Endothelial cell of umbilical vein (primary cell): ENCODE results near the gene AADACL2. TPM values are rescaled to one million over a fixed set of nuclear protein-coding genes. Genes with fewer than 3 reads are reported as not detected.

Experiments used
- BruUV-seq: library from RNA; stranded (reverse); fragments of 400-500 nt; replicated peaks from 2 replicates; lab custom pipeline; 2021; lab: Mats Ljungman, UMichigan
- CTCF ChIA-PET: fragments of 300-600, 350-600 bp; sonication (Branson Sonifier 250); formaldehyde crosslinking; loops from one replicate; lab custom pipeline; 2021; ENCODE audit warnings: antibody characterized with exemption, inconsistent platforms; lab: Charles Lee
- POLR2A ChIA-PET: fragments of 300-600, 350-600 bp; sonication (Branson Sonifier 250); formaldehyde crosslinking; loops from one replicate; lab custom pipeline; 2021; ENCODE audit warnings: antibody characterized with exemption, inconsistent platforms; lab: Charles Lee
- DNase-seq: peaks from one replicate; pipeline ENCODE4 v3.0.0-alpha.2; 2011; ENCODE audit warnings: low read depth, low spot score
- FAIRE-seq: peaks from 2 replicates; lab custom pipeline; 2011; peaks lifted over from hg19 to GRCh38; lab: Jason Lieb, UNC
- H2AFZ ChIP-seq: 2 replicates; pipeline ENCODE4 v1.6.0; 2012; ENCODE audit warnings: low read depth, low read length, control low read depth, inconsistent platforms
- H3K27ac ChIP-seq: 2 replicates; pipeline ENCODE4 v1.5.1; 2011; ENCODE audit warnings: low read depth, mild to moderate bottlenecking, control low read depth, low read length, moderate library complexity; ENCODE audit not compliant: insufficient read depth
- H3K27me3 ChIP-seq, 2 experiments: 2 replicates each; pipeline versions ENCODE4 v1.6.0 to v1.6.1; 2011; ENCODE audit warnings: low read length in 2 of 2, mixed read lengths in 1 of 2; ENCODE audit not compliant: control insufficient read depth in 2 of 2, insufficient read depth in 2 of 2
- H3K36me3 ChIP-seq, 2 experiments: 2 replicates in 1 of 2; 3 replicates in 1 of 2; pipeline ENCODE4 v1.5.1; 2011; ENCODE audit warnings: low read length in 2 of 2, mild to moderate bottlenecking in 1 of 2, moderate library complexity in 1 of 2; ENCODE audit not compliant: control insufficient read depth in 2 of 2, insufficient read depth in 2 of 2; ENCODE audit errors: extremely low read depth in 1 of 2
- H3K4me1 ChIP-seq: 3 replicates; pipeline ENCODE4 v1.5.1; 2011; ENCODE audit warnings: mild to moderate bottlenecking, low read length; ENCODE audit not compliant: control insufficient read depth, insufficient read depth; ENCODE audit errors: extremely low read depth
- H3K4me2 ChIP-seq: 2 replicates; pipeline ENCODE4 v1.6.1; 2011; ENCODE audit warnings: low read length, control low read depth, mixed read lengths; ENCODE audit not compliant: insufficient read depth
- H3K4me3 ChIP-seq, 3 experiments: fragments of 200-600 bp in 1 of 3; sonication (generic), shearing (Covaris generic) in 1 of 3; replicated peaks in 1 of 3; 2 replicates each; pipeline ENCODE4 v1.5.1; 2011 to 2016; ENCODE audit warnings: control low read depth in 3 of 3, low read length in 3 of 3, mild to moderate bottlenecking in 2 of 3, inconsistent platforms in 1 of 3, low read depth in 1 of 3, moderate library complexity in 1 of 3; ENCODE audit not compliant: insufficient read depth in 1 of 3
- H3K79me2 ChIP-seq: 2 replicates; pipeline ENCODE4 v1.6.0; 2012; ENCODE audit warnings: low read length, inconsistent platforms; ENCODE audit not compliant: control insufficient read depth, insufficient read depth
- H3K9ac ChIP-seq: replicated peaks from 2 replicates; pipeline ENCODE3; 2011; ENCODE audit warnings: low read length, control low read depth; ENCODE audit not compliant: insufficient read depth; ENCODE audit errors: extremely low read depth
- H3K9me1 ChIP-seq: replicated peaks from 3 replicates; pipeline ENCODE4 v1.6.0; 2011; ENCODE audit warnings: mild to moderate bottlenecking, low read length; ENCODE audit not compliant: control insufficient read depth, insufficient read depth; ENCODE audit errors: extremely low read depth
- H3K9me3 ChIP-seq: replicated peaks from 2 replicates; pipeline ENCODE4 v1.5.1; 2012; ENCODE audit warnings: low read length, inconsistent platforms; ENCODE audit not compliant: control insufficient read depth, insufficient read depth
- H4K20me1 ChIP-seq: replicated peaks from 2 replicates; pipeline ENCODE3; 2011; ENCODE audit warnings: mild to moderate bottlenecking, low read length; ENCODE audit not compliant: control insufficient read depth, insufficient read depth; ENCODE audit errors: extremely low read depth
- EZH2 ChIP-seq: IDR thresholded peaks from 2 replicates; pipeline ENCODE4 v1.6.1; 2012; ENCODE audit warnings: borderline replicate concordance, low read depth, mild to moderate bottlenecking, moderate library complexity, low read length, inconsistent platforms; ENCODE audit not compliant: severe bottlenecking
- FOS ChIP-seq: IDR thresholded peaks from 2 replicates; pipeline ENCODE4 v1.6.1; 2011; ENCODE audit warnings: mild to moderate bottlenecking, low read length, moderate library complexity, borderline replicate concordance; ENCODE audit not compliant: insufficient read depth
- GATA2 ChIP-seq: IDR thresholded peaks from 2 replicates; pipeline ENCODE4 v1.7.0; 2011; ENCODE audit warnings: low read depth, mild to moderate bottlenecking, moderate library complexity, mixed read lengths, low read length; ENCODE audit not compliant: insufficient read length, insufficient read depth
- JUN ChIP-seq: IDR thresholded peaks from 2 replicates; pipeline ENCODE4 v1.6.1; 2011; ENCODE audit warnings: borderline replicate concordance, low read depth; ENCODE audit not compliant: insufficient read length, insufficient read depth
- MYC ChIP-seq: IDR thresholded peaks from one replicate; pipeline ENCODE4 v1.6.1; 2011; ENCODE audit warnings: mild to moderate bottlenecking, low read depth, low read length
- POLR2A ChIP-seq: IDR thresholded peaks from 2 replicates; pipeline ENCODE4 v1.6.1; 2012; ENCODE audit warnings: low read depth, mild to moderate bottlenecking, control low read depth, low read length
- POLR2AphosphoS5 ChIP-seq: IDR thresholded peaks from 2 replicates; pipeline ENCODE4 v1.6.1; 2012; ENCODE audit warnings: low read depth, mild to moderate bottlenecking, control low read depth, low read length, moderate library complexity; ENCODE audit not compliant: insufficient read depth
- dilution Hi-C: fragments of 300-500 bp; cut with MboI; formaldehyde crosslinking; loops from one replicate; pipeline ENCODE4 v1.15.0; 2019; ENCODE audit warnings: low sequenced_read_pairs; ENCODE audit not compliant: extremely low pct_ligation_motif_present
- intact Hi-C: fragments of 100-400 bp; cut with micrococcal nuclease; formaldehyde crosslinking; loops from one replicate; pipeline ENCODE4 v1.10.0; 2022
- polyA plus RNA-seq, 4 experiments: library from polyadenylated mRNA; depleted of rRNA in 3 of 4; stranded (reverse) in 3 of 4; unstranded in 1 of 4; fragments of >200 nt; gene quantifications; 2 replicates each; pipeline versions ENCODE4 v1.2.1 to v1.2.3, GENCODE V29; 2011 to 2012; ENCODE audit warnings: missing spikeins in 1 of 4
- total RNA-seq: library from RNA; stranded (reverse); gene quantifications from 2 replicates; pipeline ENCODE4 v1.2.3, GENCODE V29; 2021
- TF ChIP-seq, protein P1 (sequence below): IDR thresholded peaks from 2 replicates; pipeline ENCODE4 v1.6.1; 2011; ENCODE audit not compliant: insufficient read depth, insufficient read length
- TF ChIP-seq, protein P2 (sequence below), 2 donors: IDR thresholded peaks; 1 replicate in 1 of 2; 2 replicates in 1 of 2; pipeline ENCODE4 v1.5.1; 2011; ENCODE audit warnings: low read length in 2 of 2, mild to moderate bottlenecking in 2 of 2, moderate library complexity in 2 of 2, control low read depth in 1 of 2, inconsistent platforms in 1 of 2, low read depth in 1 of 2; ENCODE audit not compliant: insufficient read depth in 1 of 2; ENCODE audit errors: extremely low read depth in 1 of 2

AADACL2 gene
- total and polyA plus RNA-seq, 2 donors (not counting 3 experiments of a cell fraction or from before 2014, with no cell fraction given): not detected

DNA sequence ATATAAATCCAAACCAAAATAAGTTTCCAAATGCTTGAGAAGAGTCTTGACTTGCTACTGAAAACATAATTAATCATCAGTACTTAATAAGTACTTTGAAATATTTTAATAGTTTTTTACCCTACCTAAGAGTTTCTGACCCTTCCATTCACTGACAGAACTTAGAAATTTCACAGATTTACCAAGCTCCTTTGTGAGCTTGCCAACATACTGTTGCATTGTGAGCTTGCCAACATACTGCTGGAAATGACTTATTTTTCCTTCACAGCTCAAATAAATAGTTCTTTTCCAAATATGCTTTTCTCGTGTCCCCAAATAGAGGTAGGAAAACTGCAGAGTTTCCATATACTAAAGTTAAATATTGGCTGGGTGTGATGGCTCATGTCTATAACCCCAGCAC is 70.5 kb downstream of the AADACL2 start:
- Histone ChIP-seq H3K4me3 (no peak overlapping the region), H3K27ac (no peak overlapping the region), H3K9me3 (no peaks in the 10 kb centered on the region), H3K9me1 (no peaks in the 10 kb centered on the region), H2AFZ (no peak overlapping the region), H3K36me3 (no peaks in the 10 kb centered on the region), H3K4me1 (no peaks in the 10 kb centered on the region), H3K27me3 (no peaks in the 10 kb centered on the region), H3K4me2 (no peak overlapping the region), H3K9ac (no peak overlapping the region), H4K20me1 (no peaks in the 10 kb centered on the region), H3K79me2 (no peaks in the 10 kb centered on the region)
- FAIRE-seq (no peak), DNase-seq (no peak)
- no peak for TF ChIP-seq JUN
- no peak for TF ChIP-seq FOS
- TF ChIP-seq, protein P1, sequence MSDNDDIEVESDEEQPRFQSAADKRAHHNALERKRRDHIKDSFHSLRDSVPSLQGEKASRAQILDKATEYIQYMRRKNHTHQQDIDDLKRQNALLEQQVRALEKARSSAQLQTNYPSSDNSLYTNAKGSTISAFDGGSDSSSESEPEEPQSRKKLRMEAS: no peak
- TF ChIP-seq POLR2A: no peak
- no peak for TF ChIP-seq POLR2AphosphoS5
- TF ChIP-seq, protein P2, sequence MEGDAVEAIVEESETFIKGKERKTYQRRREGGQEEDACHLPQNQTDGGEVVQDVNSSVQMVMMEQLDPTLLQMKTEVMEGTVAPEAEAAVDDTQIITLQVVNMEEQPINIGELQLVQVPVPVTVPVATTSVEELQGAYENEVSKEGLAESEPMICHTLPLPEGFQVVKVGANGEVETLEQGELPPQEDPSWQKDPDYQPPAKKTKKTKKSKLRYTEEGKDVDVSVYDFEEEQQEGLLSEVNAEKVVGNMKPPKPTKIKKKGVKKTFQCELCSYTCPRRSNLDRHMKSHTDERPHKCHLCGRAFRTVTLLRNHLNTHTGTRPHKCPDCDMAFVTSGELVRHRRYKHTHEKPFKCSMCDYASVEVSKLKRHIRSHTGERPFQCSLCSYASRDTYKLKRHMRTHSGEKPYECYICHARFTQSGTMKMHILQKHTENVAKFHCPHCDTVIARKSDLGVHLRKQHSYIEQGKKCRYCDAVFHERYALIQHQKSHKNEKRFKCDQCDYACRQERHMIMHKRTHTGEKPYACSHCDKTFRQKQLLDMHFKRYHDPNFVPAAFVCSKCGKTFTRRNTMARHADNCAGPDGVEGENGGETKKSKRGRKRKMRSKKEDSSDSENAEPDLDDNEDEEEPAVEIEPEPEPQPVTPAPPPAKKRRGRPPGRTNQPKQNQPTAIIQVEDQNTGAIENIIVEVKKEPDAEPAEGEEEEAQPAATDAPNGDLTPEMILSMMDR (IDR thresholded peaks at IDR 0.05; ENCODE audit: extremely low read depth in 1 of 2, insufficient read depth in 1 of 2, low read depth in 1 of 2, low read length in 2 of 2): no peak
- TF ChIP-seq GATA2: no peak
- no peak for TF ChIP-seq EZH2
- no peak for TF ChIP-seq MYC
- BruUV-seq: no TSS peak
- ChIA-PET CTCF (interaction anchor here (1.5 kb wide), 1 partner anchor 9 kb away, joined by 5 read pairs; no protein-coding TSS in a partner anchor), POLR2A (no interaction called here)
- intact Hi-C loops: no loop called here
- dilution Hi-C loops: no loop called here
